ENCODE measurements around the gene AARSD1. TPM values are rescaled to one million over a fixed set of nuclear protein-coding genes. Genes with fewer than 3 reads are reported as not detected.
"Not testable (repeated sequence)": the region's sequence is repeated elsewhere in the genome, so short reads cannot be mapped to it uniquely, and the experiment has no call there.

The AARSD1 gene
- total RNA-seq, 1 donor from 2014 or later: 60.0 TPM

DNA sequence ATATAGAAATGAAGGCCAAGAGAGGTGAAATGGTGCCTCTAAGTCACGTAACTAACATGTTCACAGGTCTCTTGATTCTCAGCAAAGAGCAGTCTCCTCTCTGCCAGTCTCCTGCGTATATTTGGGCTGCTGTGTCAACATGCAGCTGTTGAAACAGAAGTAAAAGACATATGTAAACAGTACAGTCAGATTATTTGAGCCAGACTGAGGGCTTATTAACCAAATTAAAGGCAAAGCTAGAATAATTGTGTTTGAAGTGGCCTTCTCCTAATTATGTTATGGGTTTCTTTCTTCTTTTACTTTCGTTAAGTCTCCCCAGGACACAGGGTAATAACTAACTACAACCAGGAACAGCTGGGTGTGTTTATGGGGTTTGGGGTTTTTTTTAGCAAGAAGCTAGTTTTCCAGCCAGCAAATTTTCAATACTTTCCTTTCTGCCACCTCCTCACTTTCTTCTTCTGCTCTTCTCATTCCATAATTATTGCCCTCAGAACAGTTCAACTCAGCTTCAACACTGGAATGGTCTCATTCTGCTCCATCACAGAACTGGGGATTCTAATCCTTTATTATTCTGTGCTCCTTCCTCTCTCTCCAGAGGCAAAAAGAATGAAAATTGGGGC, 45.2 kb downstream of the AARSD1 start:
- no peaks in the 10 kb centered on the region for H3K9me3 Mint-ChIP-seq
- TF ChIP-seq, protein P1, sequence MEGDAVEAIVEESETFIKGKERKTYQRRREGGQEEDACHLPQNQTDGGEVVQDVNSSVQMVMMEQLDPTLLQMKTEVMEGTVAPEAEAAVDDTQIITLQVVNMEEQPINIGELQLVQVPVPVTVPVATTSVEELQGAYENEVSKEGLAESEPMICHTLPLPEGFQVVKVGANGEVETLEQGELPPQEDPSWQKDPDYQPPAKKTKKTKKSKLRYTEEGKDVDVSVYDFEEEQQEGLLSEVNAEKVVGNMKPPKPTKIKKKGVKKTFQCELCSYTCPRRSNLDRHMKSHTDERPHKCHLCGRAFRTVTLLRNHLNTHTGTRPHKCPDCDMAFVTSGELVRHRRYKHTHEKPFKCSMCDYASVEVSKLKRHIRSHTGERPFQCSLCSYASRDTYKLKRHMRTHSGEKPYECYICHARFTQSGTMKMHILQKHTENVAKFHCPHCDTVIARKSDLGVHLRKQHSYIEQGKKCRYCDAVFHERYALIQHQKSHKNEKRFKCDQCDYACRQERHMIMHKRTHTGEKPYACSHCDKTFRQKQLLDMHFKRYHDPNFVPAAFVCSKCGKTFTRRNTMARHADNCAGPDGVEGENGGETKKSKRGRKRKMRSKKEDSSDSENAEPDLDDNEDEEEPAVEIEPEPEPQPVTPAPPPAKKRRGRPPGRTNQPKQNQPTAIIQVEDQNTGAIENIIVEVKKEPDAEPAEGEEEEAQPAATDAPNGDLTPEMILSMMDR (conservative IDR thresholded peaks at IDR 0.05): no peak
- H3K27ac Mint-ChIP-seq: peak overlapping the region; percentile 6
- H3K27me3 Mint-ChIP-seq: no peaks in the 10 kb centered on the region
- H3K4me1 Mint-ChIP-seq (ENCODE audit: unreplicated experiment): peaks cover 20% of the 10 kb centered on the region
- no peak for DNase-seq (ENCODE audit: extremely low spot score, unreplicated experiment)
- no peak overlapping the region for H3K4me3 Mint-ChIP-seq
- H3K36me3 Mint-ChIP-seq: no peaks in the 10 kb centered on the region

DNA sequence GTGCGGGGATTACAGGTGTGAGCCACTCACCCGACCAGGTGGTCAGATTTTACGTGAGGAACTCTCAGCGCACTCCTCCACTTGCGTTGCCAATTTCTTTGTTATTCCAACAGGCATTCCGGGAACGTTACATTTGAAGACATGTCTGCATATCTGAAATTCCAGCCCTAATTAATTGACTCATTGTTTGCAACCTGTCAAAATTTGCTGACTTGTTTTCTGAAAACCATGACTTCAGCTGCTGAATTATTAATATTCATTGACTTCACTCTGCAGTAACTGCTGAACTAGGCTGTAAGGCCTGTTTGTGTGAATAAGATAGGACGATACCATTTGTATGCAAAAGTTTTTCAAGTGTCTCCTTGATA, 47.0 kb downstream of the AARSD1 start:
- Mint-ChIP-seq H3K27me3 (peaks cover 2% of the 10 kb centered on the region), H3K27ac (no peak overlapping the region), H3K4me3 (no peak overlapping the region), H3K4me1 (ENCODE audit: unreplicated experiment) (peaks cover 20% of the 10 kb centered on the region), H3K36me3 (no peaks in the 10 kb centered on the region), H3K9me3 (no peaks in the 10 kb centered on the region)
- TF ChIP-seq, protein P1 (conservative IDR thresholded peaks at IDR 0.05): no peak
- DNase-seq (ENCODE audit: extremely low spot score, unreplicated experiment): no peak

DNA sequence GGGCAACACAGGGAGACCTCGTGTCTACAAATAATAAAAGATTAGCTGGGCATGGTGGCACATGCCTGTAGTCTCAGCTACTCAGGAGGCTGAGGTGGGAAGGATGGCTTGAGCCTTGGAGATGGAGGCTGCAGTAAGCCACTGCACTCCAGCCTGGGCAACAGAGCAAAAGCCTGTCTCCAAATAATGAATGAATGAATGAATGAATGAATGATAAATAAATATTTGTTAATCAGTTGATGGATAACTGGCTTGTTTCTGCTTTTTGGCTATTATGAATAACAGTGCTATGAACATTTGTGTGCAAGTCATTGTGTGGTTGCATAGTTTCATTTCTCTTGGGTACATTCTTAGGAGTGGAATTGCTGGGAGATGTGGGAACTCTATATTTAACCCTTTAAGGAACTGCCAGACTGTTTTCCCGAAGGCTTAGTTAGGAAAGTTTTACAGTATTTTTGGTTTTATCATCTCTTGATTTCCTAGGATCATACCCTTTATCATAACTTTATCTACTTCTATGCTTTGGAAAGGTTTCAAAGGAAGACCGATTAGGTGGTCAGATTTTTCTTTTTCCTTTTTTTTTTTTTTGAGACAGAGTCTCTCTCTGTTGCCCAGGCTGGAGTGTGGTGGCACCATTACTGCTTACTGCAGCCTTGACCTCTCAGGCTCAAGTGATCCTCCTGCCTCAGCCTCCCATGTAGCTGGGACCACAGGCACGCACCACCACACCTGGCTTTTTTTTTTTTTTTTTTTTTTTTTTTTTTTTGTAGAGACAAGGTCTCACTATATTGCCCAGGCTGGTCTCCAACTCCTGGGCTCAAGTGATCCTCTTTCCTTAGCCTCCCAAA, 47.6 kb downstream of the AARSD1 start:
- not testable (repeated sequence) for H3K36me3 Mint-ChIP-seq; H3K9me3 Mint-ChIP-seq; DNase-seq (ENCODE audit: extremely low spot score, unreplicated experiment)

DNA sequence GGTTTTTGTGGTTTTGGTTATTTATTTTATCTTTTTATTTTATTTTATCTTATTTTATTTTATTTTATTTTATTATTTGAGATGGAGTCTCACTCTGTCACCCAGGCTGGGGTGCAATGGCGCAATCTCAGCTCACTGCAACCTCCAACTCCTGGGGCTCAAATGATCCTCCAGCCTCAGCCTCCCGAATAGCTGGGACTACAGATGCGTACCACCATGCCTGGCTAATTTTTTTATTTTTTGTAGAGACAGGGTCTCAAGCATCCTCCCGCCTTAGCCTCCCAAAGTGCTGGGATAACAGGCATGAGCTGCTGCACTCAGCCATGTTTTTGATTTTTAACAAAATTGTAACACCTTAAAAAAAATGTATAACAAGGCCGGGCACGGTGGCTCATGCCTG, 49.0 kb downstream of the AARSD1 start:
- H3K4me3 Mint-ChIP-seq; H3K27ac Mint-ChIP-seq; H3K36me3 Mint-ChIP-seq; DNase-seq (ENCODE audit: extremely low spot score, unreplicated experiment); H3K9me3 Mint-ChIP-seq: not testable (repeated sequence)
- Mint-ChIP-seq H3K27me3 (peaks cover 17% of the 10 kb centered on the region), H3K4me1 (ENCODE audit: unreplicated experiment) (peaks cover 15% of the 10 kb centered on the region)

More for the DNA sequence above, 47.6 kb downstream of the AARSD1 start:
- H3K27me3 Mint-ChIP-seq, H3K4me3 Mint-ChIP-seq, H3K27ac Mint-ChIP-seq: not testable (repeated sequence)
- H3K4me1 Mint-ChIP-seq (ENCODE audit: unreplicated experiment): peaks cover 15% of the 10 kb centered on the region

DNA sequence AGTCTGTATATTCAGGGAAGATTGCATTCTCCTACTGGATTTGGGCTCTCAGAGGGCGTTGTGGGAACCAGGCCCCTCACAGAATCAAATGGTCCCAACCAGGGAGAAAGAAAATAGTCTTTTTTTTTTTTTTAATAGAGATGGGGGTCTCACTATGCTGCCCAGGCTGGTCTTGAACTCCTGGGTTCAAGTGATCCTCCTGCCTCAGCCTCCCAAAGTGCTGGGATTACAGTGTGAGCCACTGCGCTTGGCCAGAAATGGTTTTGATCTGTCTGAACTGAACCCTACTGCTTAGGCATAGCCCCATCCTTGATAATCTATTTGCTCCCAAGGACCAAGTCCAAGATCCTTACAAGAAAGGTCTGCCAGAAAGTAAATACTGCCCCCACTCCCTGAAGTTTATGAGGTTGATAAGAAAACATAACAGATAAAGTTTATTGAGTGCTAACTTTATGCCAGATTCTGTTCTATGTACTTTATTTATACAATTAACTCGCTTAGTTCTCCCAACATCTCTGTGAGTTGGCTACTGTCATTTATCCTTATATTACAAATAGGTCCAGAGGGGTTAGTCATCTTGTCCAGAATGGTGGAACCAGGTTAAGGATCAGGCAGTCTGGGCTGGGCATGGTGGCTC, 50.2 kb downstream of the AARSD1 start:
- no peaks in the 10 kb centered on the region for H3K9me3 Mint-ChIP-seq
- TF ChIP-seq, protein P1 (conservative IDR thresholded peaks at IDR 0.05): no peak
- H3K27me3 Mint-ChIP-seq: peaks cover 24% of the 10 kb centered on the region
- peaks cover 5% of the 10 kb centered on the region for H3K4me1 Mint-ChIP-seq (ENCODE audit: unreplicated experiment)
- no peak for DNase-seq (ENCODE audit: extremely low spot score, unreplicated experiment)
- no peak overlapping the region for H3K27ac Mint-ChIP-seq
- no peaks in the 10 kb centered on the region for H3K36me3 Mint-ChIP-seq
- H3K4me3 Mint-ChIP-seq: no peak overlapping the region

DNA sequence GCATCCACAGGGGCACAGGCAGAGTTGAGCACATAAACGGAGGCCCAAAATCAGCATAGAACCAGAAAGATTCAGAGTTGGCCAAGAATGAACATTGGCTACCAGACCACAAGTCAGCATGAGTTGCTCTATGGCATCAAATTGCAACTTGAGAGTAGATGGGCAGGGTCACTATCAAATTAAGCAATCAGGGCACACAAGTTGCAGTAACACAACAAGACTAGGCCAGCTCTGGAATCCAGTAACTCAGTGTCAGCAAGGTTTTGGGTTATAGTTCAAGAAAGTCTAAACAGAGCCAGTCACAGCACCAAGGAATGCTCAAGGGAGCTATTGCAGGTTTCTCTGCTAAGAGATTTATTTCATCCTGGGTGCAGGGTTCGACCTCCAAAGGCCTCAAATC, 50.7 kb downstream of the AARSD1 start:
- Mint-ChIP-seq H3K36me3 (no peaks in the 10 kb centered on the region), H3K4me1 (ENCODE audit: unreplicated experiment) (no peaks in the 10 kb centered on the region)
- TF ChIP-seq, protein P1 (conservative IDR thresholded peaks at IDR 0.05): no peak

More for the DNA sequence above, 50.7 kb downstream of the AARSD1 start:
- Mint-ChIP-seq H3K27me3 (peaks cover 25% of the 10 kb centered on the region), H3K9me3 (no peaks in the 10 kb centered on the region), H3K4me3 (no peak overlapping the region), H3K27ac (no peak overlapping the region)
- DNase-seq (ENCODE audit: extremely low spot score, unreplicated experiment): no peak

Measured in type B pancreatic cell (in vitro differentiated cells).